Activated naive CD4-positive, alpha-beta T cell treated with anti-CD3 and anti-CD28 coated beads, Interleukin-2, amount 10 ng/mL, durations not matched to agents 5 hours and 36 hours (primary cell): ENCODE results near the gene EMID1. TPM values are rescaled to one million over a fixed set of nuclear protein-coding genes. Genes with fewer than 3 reads are reported as not detected.

Experiments
- total RNA-seq, 2 experiments: library from RNA; stranded (reverse); gene quantifications; one replicate each; pipeline ENCODE4 v1.2.3, GENCODE V29; 2021

The EMID1 gene
- not detected for total RNA-seq

DNA sequence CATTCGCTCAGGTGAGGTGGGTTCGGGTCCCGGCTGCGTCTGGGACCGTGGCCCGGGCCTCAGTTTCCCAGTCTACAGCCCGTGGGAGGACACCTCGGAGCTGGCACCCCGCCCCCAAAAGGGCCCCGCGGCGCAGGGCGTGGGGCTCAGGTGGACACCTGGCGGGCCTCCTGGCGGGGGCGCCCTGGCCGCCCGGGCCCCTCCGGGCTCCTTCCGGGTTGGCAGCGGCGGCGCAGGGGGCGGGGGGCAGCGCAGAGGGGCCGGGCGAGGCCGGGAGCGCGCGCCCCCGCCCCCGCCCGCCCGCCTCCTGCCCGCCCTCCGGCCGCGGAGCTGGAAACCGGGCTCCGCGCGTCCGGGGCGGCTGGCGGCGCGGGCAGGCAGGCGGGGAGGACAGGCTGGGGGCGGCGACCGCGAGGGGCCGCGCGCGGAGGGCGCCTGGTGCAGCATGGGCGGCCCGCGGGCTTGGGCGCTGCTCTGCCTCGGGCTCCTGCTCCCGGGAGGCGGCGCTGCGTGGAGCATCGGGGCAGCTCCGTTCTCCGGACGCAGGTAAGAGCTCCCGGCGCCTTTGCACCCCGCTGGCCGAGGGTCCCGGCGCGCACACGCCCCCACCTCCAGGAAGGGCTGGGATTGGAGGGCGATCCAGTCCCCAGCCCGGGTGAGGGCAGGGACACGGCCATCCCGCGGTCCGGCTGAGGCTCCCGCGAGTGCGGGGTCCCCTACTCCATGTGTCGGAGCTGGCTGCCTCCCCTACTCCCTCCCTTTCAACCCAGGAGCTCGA lies at the start of gene EMID1:
TSS of gene EMID1 (plus strand) at position 303 of the 778 bp plus-strand sequence. CDS start at position 446, 143 bp downstream.

DNA sequence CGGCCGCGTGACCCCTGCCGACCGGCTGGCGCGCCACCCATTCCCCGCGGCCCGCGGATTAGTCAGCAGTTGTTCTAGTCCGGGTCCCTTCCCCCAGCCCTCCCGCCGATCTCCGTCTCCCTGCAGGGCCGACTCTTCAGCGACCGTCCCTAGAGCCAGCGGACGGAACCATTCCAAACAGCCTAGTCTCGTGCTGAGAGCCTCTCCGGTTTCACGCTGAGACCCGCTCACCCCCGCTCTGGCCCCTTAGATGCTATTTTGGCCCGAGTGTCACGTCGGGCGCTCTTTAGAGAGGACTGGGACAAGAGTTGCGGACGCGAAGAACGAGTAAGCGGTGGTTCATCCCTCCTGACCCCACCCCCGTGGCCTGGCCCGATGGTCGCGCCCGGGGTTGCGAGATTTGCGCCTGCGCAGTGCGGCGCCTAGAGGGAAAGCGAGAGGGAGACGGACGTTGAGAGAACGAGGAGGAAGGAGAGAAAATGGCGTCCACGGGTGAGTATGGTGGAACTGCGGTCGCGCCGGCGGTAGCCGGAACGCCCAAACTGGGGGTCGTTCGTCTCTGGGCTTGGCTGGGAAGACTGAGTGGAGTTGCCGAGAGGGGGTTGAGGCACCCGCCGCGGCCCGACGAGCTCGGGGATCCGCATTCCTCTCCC lies 62.3 kb downstream of the EMID1 start, which contains the start of the genes EWSR1 and RHBDD3:
TSS of gene EWSR1 (plus strand) at position 411 of the 653 bp plus-strand sequence. CDS start at position 480, 69 bp downstream.
TSS of gene RHBDD3 (minus strand) at position 124 of the 653 bp plus-strand sequence. CDS start 2,355 bp downstream, outside the sequence.

DNA sequence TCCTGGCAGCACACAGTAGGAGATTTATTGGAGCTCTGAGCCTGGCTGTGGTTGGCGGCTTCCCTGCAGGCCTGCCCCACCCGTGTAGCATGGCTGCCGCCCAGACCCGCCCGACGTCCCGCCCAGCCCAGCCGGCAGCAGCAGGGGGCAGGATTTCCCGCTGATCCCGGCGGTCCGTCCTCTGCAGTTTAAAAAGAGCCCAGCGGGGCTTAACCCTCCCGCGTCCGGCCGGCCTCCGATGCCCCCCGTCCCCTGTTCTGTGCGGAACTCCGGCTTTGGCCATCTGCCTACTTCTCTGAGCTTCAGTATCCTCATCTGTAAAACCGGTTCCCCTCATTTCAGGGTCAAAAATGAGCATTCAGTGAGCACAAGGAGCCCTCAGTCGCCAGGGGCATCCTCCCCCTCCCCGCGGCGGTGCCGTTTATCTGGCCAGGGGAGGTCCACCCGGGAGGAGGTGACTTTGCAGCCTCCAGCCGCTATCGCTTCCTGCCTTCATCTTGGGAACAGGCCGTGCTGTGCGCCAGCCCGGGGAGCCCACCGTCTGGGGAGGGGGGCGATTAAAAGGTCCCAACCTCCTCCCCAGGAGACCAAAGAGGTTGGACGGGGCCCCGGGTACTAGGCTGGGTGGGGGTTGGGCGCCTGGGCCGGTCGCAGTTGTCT lies 100.6 kb downstream of the EMID1 start, which contains the start of gene GAS2L1:
TSS of gene GAS2L1 (plus strand) at position 476 of the 660 bp plus-strand sequence. CDS start 1,456 bp downstream, outside the sequence.

Other genes with a start within 250 kb of the EMID1 start
- gene C22orf31, start 144.1 kb upstream of the EMID1 start, total RNA-seq = not detected
- gene KREMEN1, start 132.9 kb upstream of the EMID1 start, total RNA-seq = not detected
- 10 to 100 TPM; 22.4 to 22.7 TPM for gene RHBDD3, start 62.1 kb downstream of the EMID1 start, total RNA-seq
- gene EWSR1, start 62.4 kb downstream of the EMID1 start, total RNA-seq = 100 to 1,000 TPM; 307 to 309 TPM
- 1 to 10 TPM; 7.6 to 8.6 TPM for gene GAS2L1, start 100.8 kb downstream of the EMID1 start, total RNA-seq
- gene RASL10A, start 109.8 kb downstream of the EMID1 start, total RNA-seq = 1 to 10 TPM; 1.2 to 1.5 TPM
- gene AP1B1, start 182.7 kb downstream of the EMID1 start, total RNA-seq = 10 to 100 TPM; 60.2 to 63.8 TPM
- gene RFPL1, start 232.7 kb downstream of the EMID1 start, total RNA-seq = not detected